ENCODE results near the gene TAS2R13.

Gene TAS2R13, protein sequence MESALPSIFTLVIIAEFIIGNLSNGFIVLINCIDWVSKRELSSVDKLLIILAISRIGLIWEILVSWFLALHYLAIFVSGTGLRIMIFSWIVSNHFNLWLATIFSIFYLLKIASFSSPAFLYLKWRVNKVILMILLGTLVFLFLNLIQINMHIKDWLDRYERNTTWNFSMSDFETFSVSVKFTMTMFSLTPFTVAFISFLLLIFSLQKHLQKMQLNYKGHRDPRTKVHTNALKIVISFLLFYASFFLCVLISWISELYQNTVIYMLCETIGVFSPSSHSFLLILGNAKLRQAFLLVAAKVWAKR

DNA sequence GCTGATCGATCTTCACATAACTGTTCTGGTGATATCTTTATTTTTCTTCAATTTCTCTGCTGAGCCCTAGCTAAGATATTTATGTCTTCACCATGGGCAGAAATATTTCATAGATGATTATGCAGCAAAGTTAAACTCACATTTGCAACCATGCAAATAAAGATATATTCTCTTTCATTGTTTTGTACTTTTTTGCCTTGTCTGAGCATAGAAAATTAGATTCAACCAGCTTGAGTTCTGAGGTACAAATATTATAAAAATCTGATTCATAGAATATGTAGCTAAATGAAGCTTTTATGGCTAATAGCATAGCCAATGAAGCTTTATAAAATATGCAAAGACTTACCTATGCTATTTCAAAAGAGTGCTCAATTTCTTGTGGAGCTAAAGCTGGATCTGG is at the start of gene TAS2R13:
TSS of gene TAS2R13 (minus strand) at position 101 of the 400 bp plus-strand sequence. CDS start 264 bp downstream, outside the sequence.
- no peak for DNase-seq (ENCODE audit: low spot score)

DNA sequence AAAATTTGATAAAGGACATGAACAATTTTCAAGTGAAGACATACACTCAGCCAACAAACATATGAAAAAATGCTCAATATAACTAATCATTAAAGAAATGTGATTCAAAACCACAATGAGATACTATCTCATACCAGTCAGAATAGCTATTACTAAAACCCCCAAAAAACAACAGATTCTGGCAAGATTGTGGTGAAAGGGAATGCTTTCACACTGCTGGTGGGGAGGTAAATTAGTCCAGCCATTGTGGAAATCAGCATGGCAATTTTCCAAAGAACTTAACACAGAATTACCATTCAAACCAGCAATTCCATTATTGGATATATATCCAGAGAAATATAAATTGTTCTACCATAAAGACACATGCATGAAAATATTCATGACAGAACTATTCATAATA is 48.4 kb upstream of the TAS2R13 start:
- DNase-seq (ENCODE audit: low spot score), result no peak

DNA sequence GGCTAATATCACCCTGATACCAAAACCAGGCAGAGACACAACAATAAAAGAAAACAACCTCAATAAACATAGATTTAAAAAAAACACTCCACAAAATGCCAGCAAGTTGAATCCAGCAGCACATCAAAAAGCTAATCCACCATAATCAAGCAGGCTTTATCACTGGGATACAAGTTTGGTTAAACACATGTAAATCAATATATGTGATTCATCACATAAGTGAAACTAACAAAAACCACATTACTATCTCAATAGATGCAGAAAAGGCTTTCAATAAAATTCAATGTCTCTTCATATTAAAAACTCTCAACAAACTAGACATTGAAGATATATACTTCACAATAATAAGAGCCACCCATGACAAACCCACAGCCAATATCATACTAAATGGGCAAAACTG is 46.7 kb upstream of the TAS2R13 start:
- no peak for DNase-seq (ENCODE audit: low spot score)

DNA sequence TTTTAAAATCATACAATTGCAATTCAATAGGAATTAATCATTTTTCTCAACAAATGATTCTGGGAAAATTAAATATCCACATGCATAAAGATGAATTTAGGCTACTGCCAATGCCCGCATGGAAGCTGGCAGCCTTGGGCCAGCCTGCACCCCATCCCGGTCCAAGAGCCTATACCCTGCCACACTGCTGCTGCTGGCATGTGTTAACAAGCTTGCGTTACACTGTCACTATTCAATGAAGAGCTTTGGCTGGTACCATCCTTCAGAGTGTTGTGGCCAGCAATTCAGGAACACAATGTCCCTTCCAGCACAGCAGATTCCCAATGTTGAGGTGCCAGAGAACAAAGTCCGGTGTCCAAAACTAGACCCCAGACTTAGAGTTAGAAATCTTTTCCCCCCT is 43.3 kb upstream of the TAS2R13 start:
- DNase-seq (ENCODE audit: low spot score), result no peak

DNA sequence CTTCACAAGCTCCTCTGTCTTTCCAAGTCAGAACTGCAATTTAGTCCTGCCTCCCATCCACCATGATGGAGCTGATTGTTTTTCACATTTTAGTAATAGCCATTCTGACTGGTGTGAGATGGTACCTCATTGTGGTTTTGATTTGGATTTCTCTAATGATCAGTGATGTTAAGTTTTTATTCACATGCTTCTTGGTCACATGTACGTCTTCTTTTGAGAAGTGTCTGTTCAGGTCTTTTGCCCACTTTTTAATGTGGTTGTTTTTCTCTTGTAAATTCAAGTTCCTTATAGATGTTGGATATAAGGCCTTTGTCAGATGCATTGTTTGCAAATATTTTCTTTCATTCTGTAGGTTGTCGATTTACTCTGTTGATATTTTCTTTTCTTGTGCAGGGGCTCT is 33.8 kb upstream of the TAS2R13 start:
- DNase-seq (ENCODE audit: low spot score), result no peak

DNA sequence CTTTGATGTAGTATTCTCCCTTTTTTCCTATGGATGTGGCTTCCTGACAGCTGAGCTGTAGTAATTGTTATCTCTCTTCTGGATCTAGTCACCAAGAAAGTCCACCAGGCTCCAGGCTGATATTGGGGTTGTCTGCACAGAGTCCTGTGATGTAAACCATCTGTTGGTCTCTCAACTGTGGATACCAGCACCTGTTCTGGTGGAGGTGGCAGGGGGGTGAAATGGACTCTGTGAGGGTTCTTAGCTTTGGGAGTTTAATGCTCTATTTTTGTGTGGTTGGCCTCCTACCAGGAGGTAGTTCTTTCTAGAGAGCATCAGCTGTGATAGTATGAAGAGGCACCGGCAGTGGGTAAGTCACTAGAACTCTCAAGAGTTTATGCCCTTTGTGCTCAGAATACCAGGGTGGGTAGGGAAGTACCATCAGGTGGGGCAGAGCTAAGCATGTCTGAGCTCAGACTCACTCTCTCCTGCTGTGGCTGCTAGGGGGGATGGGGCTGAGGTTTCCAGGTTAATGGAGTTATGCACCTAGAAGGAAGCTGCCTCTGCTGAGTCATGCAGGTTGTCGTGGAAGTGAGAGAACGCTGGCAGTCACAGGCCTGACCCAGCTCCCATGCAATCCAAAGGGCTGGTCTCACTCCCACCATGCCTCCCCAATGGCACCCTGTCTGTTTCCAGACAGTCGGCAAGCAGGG is 32.7 kb upstream of the TAS2R13 start:
- DNase-seq (ENCODE audit: low spot score), result no peak

DNA sequence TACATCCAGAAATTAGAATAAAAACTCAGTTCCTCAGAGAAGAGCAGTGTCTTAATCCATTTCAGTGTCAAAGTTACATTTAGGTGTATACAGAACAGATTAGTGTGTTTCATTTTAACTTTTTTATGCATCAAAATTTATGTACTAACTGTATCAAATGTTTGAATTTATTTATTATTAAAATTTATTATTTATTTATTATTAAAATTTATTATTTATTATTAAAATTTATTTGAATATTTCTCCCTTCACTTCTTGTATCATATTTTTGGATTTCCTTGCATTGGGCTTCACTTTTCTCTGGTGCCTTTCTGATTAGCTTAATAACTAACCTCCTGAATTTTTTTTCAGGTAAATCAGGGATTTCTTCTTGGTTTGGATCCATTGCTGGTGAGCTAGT is 32.0 kb upstream of the TAS2R13 start:
- DNase-seq (ENCODE audit: low spot score), result no peak

DNA sequence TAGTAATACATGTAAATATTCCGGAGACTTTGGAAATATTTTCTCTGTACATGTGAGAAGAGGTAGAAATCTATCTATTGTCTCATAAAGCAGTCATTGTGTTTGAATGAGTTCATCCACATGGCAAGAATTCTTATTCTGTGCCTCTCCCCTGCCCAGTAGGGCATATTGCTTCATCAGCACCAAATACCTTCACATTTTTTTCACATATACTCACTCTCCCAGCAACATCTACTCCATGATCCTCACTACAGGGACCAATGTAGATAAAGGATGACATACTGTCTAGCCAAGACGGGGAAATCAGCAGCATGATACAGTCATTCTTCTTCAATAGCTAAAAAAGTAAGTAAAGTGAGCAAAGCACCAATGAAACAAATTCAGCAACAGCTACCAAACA is 31.0 kb upstream of the TAS2R13 start:
- DNase-seq (ENCODE audit: low spot score), result no peak

DNA sequence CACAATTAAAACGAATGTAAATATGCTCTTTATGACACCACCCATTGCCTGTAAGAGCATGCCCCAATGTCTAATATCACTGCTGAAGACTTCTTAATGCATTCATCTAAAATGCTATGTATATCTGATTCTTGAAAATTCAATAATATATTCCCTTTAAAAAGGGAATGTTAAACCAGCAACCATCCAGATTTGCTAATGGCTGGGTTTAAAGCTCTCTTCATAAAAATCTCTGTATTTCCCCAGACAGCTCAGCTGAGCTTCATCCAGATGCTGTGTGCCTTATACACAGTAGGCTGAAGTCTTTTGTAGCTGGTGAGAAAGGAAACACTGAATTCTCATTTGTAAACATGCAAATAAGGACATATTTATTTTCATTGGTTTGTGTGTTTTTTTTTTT is 29.8 kb upstream of the TAS2R13 start, which contains the start of gene TAS2R14:
TSS of gene TAS2R14 (minus strand) at position 101 of the 400 bp plus-strand sequence. CDS start at position 45, 56 bp downstream.
- no peak for DNase-seq (ENCODE audit: low spot score)

DNA sequence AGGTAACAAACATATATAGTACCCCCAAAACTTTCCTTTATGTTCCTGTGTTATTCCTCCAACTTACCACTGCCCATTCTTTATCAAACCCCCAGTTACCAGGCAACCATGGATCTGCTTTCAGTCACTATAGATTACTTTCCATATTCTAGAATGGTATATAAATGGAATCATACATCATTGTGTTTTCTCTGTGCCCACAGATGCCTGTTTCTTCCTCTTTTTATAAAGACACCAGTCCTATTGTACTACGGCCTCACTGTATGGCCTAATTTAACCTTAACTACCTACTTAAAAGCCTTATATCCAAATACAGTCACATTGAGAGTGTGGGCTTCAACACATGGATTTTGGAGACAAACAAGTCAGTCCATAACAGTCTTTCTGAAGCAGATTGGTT is 27.1 kb upstream of the TAS2R13 start:
- no peak for DNase-seq (ENCODE audit: low spot score)

DNA sequence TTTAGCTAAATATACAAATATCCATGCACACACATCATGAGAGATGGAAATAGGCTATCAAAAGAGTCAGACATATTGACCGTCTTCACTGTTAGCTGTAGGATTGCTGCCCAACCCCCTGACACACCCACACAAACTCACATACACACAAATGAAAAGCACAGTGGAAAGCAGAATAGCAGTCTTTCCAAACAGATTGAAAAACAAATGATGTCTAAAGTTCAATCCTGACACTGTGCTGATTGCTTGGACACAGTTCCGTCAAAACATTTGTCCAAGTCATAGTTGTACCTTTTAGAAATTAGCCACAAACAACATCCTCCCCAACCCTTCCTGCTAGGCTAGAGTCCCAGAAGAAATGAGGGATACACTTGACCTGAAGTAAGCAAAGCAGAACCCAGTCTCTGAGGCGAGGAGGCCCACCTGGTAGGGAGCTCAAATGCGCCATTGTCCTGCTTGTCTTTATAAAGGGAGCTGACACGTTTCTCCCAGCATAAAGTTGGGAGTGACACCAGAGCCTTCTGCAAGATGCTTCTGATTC is 19.5 kb upstream of the TAS2R13 start, which contains the start of gene PRH2:
TSS of gene PRH2 (plus strand) at position 491 of the 541 bp plus-strand sequence. CDS start at position 529, 38 bp downstream.
- DNase-seq (ENCODE audit: low spot score), result no peak

DNA sequence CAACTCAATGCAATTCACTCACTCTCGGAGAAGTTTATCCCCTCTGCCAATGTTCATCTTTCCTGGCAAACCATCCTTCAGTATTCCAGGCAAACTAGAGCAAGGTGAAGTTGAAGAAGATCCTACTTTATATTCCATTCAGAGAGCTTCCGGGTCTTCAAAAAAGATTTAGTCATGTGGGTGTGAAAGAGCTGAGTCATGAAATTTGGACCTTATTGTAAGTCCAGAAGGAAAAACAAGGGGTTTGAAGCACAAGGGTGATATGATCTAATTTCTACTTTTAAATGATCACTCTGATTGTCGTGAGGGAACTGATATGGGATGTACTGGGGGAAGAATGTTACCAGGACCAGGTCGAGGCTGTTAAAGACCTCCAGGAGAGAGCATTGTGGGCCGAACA is 16.9 kb upstream of the TAS2R13 start:
- DNase-seq (ENCODE audit: low spot score), result no peak

DNA sequence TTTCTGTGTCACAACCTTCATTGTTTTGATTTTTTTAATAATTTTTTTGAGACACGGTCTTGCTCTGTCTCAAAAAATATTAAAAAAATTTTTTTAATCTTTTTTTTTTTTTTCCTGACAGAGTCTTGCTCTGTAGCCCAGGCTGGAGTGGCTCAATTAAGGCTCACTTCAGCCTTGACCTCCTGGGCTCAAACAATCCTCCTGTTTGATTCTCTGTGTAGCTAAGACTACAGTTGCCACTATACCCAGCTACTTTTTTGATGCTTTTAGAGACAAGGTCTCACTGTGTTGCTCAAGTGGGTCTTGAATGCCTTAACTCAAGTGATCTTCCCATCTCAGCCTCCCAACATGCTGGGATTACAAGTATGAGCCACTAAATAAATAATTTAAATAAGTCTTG is 10.4 kb upstream of the TAS2R13 start:
- no peak for DNase-seq (ENCODE audit: low spot score)

DNA sequence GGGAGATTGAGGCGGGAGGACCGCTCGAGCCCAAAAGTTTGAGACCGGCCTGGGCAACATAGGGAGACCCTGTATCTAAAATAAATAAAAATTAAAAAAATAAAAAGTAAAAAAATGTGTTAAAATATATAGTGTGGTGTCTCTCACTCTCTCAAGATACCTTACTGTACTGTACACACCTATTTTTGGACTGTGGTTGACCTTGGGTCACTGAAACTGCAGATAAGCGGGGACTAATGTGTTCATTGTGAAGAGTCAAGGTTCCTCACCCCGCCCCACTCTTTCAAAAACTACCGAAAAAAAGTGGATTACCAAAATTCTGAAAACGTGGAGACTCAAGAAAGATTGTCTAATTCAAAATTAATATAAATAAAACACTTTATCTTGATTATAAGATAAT is 1.0 kb upstream of the TAS2R13 start:
- DNase-seq (ENCODE audit: low spot score), result no peak

DNA sequence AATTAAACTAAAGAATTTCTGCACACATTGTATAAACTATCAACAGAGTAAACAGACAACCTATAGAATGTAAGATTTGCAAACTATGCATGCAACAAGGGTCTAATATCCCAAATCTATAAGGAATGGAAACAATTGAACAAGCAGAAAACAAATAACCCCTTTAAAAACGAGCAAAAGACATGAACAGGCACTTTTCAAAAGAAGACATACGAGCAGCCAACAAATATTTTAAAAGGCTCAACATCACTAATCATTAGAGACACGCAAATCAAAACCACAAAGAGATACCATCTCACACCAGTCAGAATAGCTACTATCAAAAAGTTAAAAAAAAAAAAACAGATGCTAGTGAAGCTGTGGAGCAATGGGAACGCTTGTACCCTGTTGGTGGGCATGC is 4.7 kb downstream of the TAS2R13 start:
- DNase-seq (ENCODE audit: low spot score), result no peak

DNA sequence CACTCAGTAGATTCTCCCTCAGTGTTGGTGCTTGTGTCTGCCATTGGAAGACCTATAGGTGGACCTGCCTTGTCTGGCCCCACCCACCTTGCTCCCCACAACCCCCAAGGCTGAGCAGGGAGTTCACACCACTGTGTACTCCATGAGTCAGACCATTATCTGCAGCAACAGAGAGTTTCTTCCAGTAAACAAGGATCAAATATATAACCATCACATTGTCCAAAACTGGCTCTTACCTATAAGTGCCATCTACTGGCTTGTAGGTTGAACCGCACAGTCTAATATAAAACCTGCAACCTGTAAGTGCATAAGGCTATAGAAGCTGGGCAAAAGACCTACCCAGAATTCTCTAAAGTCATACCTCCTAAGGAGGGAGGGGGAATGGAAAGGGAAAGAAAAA is 7.9 kb downstream of the TAS2R13 start:
- DNase-seq (ENCODE audit: low spot score), result no peak

DNA sequence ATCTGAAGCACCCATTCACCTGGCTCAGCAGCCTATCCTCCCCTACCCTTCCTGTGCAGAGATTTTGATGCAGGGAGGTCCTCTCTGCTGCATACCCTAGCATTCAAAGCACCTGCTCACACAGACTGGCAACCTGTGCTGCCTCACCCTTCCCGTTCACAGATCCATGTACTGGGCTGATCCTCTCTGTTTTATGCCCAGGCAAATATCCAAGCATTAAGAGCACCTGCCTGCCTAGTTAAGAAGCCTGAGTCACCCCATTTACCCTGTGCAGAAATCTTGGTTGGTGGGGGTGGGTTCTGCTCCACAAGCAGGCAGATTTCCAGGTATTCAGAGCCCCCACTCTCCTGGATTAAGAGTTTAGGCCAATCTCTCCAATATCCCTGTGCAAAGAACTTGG is 8.4 kb downstream of the TAS2R13 start:
- DNase-seq (ENCODE audit: low spot score), result no peak

DNA sequence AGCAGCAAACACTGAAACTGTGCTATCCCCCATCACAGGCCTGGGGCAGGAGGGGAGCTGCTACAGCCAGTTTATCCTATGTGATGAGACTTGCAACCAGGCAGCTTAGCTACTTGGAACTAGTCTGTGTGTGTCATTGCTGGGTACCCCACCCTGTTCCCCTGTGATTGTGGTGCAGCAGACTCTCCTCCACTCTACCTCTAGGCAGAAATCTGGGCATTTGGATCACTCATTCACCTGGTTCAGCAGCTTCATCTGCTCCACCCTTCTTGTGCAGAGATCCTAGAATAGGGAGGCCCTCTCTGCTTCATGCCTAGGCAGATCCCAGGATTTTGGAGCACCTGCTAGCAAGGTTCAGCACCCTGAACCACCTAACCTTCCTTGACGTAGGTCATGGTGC is 8.8 kb downstream of the TAS2R13 start:
- DNase-seq (ENCODE audit: low spot score), result no peak

DNA sequence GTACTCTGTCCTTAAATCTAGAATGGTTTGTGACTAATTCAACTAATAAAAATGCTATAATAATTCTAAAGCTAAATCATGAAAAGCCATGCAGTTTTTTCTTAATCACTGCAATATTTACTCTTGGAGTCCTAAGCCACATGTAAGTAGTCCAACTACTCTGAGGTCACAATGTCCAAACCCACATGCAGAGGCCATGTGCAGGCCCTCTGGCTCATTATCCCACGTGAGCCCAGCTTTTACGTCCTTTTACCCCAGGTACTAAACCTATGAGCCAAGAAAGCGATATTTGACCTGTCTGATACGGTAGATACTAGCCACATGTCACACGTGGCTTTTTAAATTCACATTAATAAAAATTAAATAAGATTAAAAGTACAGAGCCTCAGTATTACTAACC is 12.5 kb downstream of the TAS2R13 start:
- DNase-seq (ENCODE audit: low spot score), result no peak

DNA sequence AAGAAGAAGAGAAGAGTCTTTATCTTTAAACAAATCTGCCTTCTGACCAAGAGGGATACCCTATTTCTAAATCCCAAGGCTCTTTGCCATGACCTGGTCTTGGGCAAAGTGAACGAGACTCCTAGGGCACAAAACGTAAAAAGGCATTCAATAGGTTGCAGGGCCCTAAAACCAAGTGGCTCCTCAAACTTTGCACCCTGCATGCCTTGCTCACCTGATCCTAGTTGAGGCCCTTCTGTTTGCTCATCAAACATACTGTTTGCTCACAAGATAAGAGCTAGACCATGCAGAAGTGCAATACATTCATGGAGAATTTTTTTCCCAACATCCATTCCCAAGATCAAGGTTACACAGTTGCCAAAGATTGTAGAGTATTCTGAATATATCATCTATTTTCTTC is 17.4 kb downstream of the TAS2R13 start:
- no peak for DNase-seq (ENCODE audit: low spot score)

DNA sequence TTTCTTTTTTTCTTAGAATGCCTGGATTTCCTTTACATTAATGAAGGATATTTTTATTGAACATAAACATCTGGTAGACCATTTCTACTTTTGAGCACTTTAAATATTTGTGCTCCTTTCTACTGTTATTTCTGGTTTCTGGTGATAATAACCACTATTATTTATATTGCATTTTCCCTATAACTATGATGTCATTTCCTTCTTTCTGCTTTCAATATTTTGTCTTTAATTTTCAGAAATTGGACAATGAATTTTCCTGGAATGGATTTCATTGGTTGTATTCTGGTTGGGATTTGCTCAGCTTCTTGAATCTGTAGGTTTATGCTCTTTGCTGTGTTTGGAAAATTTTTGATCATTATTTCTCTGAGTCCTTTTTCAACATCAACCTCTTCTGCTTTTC is 20.1 kb downstream of the TAS2R13 start:
- DNase-seq (ENCODE audit: low spot score), result no peak

DNA sequence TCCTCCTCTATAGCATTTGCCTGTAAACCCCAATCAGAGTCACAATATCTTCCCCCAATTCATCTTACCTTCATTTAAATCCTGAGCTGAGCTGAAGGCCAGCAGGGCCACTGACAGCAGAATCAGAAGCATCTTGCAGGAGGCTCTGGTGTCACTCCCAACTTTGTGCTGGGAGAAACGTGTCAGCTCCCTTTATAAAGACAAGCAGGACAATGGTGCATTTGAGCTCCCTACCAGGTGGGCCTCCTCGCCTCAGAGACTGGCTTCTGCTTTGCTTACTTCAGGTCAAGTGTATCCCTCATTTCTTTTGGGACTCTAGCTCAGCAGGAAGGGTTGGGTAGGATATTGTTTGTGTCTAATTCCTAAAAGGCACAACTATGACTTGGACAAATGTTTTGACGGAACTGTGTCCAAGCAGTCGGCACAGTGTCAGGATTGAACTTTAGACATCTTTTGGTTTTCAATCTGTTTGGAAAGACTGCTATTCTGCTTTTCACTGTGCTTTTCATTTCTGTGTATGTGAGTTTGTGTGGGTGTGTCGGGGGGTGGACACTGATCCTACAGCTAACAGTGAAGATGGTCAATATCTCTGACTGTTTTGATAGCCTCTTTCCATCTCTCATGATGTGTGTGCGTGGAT is 25.2 kb downstream of the TAS2R13 start, which contains the start of gene PRH1:
TSS of gene PRH1 (minus strand) at position 170 of the 640 bp plus-strand sequence. CDS start at position 132, 38 bp downstream.
- DNase-seq (ENCODE audit: low spot score), result no peak

DNA sequence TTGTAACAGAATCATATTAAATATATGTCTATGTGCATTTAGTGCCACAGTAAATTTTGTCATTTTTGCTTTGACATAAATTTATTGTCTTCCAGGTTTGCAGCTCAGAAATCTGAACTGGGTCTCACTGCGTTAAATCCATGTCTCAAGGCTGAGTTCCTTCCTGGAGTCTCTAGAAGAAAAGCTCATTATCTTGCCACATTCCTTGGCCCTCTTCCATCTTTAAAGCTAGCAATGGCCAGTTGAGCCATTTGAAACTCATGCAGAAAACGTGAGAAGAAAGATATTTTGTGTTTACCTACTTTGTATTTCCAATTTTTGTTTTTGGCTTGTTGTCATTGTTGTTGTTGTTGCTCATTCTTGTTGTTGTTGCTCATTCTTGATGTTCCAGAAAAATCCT is 36.0 kb downstream of the TAS2R13 start:
- no peak for DNase-seq (ENCODE audit: low spot score)

All from left forelimb (tissue), 1 donor.